ENCODE data around the gene EPHA2. TPM values are rescaled to one million over a fixed set of nuclear protein-coding genes. Genes with fewer than 3 reads are reported as not detected.
"Not testable (repeated sequence)": the region's sequence is repeated elsewhere in the genome, so short reads cannot be mapped to it uniquely, and the experiment has no call there.

Gene EPHA2
- total RNA-seq, 1 donor from 2014 or later = 21.7 TPM

DNA sequence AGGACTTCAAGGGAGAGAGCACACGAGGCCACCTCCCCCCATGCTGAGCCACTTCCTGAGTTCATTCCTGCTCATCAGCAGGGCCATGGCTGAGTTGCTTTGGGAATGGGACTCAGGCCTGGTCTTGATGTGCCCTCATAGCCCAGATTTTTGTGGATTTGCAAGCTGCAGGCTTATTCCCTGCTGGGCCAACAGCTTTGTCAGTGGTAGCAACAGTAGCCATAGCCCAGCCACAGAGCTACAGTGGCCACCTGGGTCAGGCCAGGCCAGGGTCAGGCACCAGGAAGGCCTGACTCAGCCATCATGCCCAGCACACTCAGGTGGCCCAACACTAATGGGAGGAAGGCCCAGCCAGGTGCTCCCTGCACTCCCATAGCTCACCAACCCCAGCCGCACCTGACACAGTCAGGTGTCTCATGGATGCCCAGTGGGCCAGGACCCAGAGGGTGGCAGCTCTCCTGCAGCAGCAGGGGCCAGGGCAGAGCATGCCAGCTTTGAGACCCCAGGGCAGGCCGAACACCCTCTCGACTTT lies 33.5 kb downstream of the EPHA2 start:
- DNase-seq (ENCODE audit: low spot score) = no peak

DNA sequence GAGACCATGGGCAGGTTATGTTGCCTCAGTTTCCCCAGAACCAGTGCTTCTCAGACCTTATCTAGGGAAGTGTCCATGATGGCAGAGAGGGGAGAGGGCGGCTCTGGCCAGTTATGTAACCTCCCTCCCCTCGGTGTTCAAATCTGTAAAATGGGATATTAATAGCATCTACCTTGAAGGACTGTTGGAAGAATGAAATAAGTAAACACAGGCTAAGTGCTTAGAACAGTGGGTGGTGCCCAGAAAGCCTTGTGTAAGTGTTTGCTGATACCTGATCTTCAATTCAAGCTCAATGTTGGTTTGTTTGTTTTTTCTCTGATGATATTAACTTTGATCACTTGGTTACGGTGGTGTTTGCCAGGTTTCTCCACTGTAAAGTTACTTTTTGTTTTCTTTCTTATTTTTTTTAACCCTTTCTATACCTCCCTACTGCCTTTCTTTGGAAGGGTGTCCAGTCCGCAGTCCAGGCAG lies 34.9 kb downstream of the EPHA2 start:
- DNase-seq (ENCODE audit: low spot score) = no peak

DNA sequence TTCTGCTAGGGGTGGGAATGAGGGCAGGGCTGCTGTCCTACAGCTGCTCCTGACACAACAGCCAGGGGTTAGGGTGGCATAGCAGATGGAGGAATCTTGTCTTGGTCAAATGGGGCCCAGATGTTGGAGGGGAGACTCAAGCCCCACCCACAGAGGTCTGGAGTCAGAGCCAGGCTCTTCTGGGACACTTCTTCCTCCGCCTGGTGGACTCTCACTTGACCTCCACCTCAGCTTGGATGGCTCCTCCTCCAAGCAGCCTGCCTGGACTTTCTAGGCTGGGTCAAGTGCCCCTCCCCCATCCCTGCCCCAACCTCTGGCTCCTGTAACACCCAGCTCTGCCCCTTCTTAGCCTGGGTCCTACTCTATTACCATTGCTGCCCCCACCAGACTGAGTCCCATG lies 35.5 kb downstream of the EPHA2 start:
- no peak for DNase-seq (ENCODE audit: low spot score)

DNA sequence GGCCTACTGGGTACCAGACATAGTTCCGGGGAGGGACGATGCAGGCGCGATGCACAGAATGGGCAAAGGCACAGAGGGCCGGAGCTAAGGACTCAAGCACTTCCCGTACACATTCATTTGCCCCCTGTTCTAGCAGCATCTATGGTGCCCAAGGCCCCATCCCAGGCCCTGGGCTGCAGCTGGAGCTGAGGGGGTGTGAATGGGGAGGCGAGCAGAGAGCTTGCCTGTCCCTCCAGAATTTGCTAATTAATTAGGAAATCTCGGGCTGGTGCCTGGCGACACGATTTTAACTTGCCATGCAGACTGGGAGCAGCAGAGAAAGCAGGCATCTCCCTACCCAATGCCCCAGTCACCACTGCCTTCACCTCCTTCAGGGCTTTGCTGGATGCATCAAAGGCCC lies 35.9 kb downstream of the EPHA2 start:
- no peak for DNase-seq (ENCODE audit: low spot score)

DNA sequence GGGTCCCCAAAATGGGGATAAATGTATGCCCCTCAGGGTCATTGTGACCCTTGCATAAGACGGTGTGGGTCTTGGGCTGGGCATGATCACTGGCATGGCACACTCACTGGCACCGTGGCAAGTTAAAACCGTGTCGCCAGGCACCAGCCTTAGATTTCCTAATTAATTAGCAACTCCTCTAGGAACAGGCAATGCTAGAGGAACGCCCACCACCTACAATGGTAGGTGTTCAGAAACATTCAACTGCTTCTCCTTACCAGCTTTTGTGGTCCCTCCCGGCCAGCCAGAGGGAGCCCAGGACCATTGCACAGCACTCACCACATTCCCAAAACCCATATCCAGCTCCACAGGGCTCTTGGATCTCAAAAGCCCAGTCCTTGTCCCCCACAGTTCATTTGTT lies 36.4 kb downstream of the EPHA2 start:
- no peak for DNase-seq (ENCODE audit: low spot score)

DNA sequence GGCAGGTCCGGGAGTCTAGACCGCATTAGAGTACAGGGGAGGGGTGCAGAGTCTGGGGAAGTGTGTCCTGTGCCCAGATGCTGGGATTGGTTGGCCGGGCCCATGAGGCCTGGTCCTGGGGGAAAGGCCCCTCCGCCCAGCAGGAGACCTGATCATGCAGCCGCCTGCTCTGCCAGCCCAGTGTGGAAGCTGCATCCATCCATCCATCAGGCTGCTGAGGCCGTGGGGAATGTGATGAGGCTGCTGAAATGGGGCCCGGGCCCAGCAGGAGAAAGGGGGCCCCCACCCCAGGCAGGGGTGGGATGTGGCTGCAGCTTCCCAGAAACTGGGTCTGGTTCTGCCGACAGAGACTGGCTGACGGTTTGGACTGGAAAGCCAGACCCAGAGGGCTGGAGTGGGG lies 37.2 kb downstream of the EPHA2 start:
- DNase-seq (ENCODE audit: low spot score) = peak; percentile 47

DNA sequence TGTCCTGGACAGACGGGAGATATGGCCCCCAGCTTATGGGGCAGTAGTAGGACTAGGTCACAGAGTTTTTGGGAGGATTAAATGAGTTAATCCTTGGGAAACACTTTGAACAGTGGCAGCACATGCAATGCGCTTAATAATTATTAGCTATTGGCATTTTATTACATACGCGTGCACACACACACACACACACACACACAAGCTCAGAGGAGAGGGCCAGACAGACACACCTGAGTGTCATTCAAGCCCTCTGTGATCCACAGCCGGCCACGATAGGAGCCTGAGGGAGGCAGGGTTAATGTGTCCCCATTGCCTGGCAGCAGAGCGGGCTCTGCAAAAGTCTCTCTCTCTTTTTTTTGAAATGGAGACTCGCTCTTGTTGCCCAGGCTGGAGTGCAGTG lies 37.9 kb downstream of the EPHA2 start:
- DNase-seq (ENCODE audit: low spot score) = no peak

DNA sequence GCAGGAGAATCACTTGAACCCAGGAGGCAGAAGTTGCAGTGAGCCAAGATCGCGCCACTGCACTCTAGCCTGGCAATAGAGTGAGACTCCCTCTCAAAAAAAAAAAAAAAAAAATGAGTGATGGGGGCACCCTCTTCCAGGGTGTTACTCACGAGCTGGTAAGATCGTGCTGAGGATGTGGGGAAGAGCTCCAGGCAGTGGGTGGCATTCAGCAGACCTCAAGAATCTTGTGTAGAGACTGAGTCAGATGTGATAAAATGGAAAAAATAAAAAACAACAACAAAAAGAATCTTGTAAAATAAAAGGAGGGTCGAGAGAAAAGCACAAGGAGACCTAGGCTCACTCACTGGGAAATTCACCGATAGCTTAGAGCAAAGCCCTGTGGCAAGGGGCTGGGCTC lies 38.5 kb downstream of the EPHA2 start:
- DNase-seq (ENCODE audit: low spot score) = no peak

DNA sequence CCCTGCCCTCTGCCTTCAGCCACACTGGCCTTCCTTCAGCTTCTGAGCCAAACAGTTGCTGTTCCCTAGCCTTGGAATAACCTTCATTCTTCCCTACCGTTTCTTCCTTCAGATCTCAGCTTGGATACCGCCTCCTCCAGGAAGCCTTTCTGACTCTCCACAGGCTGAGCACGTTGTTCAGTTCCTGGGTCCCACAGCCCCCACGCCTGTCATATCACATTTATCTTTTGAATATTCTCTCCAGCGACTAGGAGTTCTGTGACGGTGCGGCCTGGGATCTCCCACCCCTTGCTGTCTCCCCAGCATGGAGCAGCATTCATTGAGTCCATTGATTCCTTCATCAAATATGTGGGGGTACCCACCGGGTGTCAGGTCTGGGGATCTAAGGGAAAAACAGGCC lies 39.2 kb downstream of the EPHA2 start:
- DNase-seq (ENCODE audit: low spot score) = no peak

DNA sequence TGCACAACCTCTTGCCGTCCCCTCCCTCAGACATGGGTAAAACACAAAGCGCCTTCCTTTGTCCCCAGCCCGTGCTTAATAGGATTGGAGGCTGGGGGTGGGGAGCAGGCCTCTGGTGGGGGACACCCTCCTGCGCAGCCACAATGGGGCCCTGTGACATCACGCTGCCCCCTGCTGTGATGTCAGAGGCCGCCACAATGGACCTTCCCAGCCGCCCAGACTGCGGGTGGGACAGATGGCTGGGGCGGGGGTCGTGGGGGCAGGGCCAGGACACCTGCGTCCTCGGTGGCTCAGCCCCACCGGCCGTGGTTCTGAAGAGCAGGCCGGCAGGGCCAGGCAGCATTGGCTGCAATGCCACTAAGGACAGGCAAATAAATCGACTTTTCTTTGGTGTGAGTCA lies 39.9 kb downstream of the EPHA2 start:
- no peak for DNase-seq (ENCODE audit: low spot score)

DNA sequence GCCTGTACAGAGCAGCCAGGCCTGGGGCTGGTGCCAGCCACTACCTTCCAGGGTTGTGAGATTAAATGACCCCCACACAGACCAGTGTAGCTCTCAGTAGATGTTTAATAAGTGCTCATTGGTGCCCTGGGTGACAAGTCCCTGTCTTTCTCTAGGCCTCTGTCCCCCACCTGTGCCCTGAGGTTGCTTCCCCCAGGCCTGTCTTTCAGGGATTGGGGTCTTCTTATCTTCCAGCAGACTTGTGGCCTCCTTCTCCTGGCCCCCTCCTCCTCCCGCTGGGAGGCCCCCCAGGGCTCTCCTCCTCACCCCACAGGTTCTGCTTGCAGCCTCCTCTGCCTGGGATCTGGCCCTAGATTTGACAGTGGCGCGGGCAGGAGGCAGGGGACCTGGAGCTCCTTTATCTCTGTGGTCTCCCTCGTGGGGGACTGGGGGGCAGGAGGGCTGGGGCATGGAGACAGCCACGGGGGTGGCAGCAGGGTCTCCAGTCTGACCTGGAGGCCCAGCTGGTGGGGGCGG lies 40.3 kb downstream of the EPHA2 start:
- DNase-seq (ENCODE audit: low spot score) = no peak

DNA sequence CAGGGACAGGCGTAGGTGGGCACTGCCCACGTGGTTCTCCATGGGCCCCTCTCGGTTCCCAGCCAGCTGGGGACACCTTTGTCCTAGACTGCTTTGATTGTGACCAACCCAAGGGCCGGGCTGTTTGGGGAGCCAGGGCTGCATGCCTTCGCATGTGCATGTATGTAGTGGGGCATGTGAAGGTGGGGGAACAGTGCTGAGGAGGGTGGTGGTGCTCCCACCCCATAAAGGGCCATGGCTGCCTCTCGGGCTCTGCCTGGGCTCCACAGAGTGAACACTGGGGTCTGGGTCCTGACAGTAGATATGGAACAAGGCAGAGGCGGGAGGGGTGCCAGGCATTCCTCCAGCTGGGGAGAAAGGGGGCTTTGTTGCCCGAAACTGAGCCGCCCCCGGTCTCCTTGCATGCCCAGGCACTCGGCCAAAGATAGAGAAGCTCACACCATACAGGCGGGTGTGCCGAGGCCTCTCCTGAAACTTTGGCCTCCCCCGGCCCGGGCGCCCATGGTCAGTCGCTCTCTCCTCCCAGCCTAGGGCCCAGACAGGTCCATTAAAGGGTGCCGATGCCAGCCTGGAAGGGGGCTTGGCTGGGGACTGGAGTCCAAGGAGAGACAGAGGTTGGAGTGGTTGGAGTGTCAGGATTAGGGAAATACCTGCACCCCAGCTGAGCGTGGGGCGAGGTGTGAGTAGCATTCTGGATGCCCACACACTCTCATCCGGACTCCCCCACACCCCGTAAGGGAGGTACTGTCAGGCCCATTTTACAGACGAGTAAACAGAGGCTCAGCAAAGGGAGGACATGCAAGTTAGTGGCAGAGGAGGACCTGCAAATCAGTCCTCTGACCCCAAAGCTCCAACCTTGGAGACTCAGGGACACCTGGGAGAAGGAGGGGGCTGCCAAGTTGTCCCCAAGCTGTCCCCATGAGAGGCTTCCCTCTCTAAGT lies 41.1 kb downstream of the EPHA2 start:
- no peak for DNase-seq (ENCODE audit: low spot score)

DNA sequence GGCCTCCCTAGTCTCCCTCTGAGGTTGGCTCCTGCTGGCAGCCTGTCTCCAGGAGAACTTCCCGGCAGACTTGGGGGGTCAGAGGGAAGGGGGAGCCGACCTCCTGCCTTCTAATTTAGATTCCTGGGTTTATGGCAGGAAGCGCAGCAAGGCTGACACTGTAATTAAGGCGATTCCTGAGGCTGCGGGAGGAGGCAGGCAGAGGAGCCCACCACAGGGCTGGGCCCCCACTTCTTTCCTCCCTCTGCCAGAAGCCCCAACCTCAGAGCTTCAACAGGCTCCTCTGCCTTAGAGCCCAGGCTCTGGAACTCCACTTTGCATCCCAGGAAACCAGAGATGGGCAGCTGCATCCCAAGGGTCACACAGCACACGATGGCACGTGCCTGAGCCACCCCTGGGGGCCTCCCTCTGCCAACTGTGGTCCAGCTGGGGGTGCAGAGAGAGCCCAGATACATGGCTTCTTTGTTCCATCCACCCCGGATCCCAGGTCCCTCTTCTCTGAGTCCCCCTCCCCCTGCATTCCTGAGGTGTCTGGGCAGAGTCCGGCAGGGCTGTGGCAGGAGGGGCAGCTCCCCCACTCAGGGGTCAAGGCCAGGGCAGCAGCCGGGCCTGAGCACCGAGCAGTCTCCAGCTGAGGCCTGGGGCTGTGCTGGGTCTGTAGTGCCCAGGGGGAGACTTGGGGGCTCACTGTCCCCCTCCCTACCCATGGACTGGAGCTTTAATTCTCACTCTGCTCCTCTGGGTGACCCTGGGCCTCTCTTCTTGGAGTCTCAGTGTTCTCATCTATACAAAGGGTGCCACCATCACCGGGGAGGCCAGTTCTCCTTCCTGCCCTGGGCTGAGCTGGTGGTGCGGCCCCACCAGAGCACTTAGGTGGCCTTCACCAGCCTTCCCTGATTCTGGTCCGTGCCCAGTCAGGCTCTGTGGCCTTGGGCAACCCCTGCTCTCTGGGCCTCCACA lies 43.0 kb downstream of the EPHA2 start:
- peak; percentile 63 for DNase-seq (ENCODE audit: low spot score)

DNA sequence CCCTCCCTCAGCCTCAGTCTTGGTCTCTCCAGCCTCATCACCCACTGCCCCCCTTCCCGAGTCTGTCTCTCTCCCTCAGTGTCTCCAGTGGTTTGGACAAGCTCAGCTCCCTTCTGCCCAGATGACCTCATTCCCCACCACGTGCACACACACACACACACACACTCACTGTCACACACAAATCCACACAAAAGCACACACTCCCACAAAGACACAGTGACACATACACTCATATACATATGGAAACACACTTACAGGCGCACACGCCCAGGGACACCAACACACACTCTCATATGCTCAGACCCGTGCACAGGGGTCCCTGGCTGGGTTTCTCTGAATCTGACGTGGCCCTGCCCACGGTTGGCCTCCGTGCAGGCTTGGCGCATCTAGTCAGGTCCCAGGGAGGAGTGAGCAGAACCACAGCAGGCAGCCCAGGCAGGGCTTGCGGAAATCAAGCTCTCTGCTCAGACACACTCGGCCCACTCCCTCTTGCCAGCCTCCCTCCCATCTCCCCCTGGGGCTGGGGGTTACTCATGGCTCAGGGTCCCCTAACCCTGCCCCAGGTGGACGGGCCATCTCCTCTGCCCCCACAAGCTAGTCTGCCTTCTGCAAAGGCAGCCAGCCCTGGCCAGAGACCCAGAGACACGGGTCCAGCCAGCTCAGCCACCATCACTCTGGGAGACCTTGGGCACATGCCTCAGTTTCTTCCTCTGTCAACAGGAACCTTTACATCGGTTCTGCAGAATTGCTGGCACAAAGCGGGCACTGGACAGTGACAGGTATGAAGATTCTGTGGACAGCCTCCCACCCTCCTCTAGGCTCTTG lies 43.9 kb downstream of the EPHA2 start:
- DNase-seq (ENCODE audit: low spot score) = peak; percentile 96

DNA sequence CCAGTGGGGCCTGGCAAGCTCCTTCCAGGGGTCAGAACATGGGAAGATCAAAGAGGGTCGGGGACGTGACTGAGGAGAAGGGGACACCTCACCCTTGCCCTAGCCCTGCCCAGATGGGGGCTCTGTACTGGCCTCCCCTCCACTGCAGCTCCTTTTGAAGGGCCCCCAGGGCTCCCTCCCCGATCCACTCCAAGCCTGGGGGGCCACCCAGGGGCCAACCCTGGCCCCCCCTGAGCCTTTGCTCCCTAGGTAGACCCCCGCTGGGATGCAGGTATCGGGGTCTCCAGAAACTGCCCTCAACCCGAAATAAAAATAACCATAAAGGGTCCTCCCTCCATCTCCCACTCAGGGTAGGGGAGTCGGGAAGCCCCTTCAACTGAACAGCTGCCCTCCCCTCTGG lies 45.0 kb downstream of the EPHA2 start:
- no peak for DNase-seq (ENCODE audit: low spot score)

DNA sequence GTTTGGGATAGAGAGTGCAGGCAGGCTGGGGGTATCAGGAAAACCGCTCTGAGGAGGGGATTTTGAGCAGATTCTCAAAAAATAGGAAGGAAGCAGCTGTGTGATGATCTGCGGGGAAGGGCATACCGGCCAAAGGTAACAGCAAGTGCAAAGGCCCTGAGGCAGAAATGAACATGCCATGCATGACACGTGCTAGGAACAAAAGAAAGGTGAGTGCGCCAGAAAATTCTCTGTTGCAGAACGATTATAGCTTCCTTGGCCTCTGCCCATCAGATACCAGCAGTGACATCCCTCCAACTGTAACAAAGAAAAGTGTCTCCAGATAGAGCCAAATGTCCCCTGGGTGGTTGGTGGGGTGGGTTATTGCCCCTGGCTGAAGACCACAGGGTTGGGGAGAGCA lies 45.4 kb downstream of the EPHA2 start:
- DNase-seq (ENCODE audit: low spot score) = no peak

DNA sequence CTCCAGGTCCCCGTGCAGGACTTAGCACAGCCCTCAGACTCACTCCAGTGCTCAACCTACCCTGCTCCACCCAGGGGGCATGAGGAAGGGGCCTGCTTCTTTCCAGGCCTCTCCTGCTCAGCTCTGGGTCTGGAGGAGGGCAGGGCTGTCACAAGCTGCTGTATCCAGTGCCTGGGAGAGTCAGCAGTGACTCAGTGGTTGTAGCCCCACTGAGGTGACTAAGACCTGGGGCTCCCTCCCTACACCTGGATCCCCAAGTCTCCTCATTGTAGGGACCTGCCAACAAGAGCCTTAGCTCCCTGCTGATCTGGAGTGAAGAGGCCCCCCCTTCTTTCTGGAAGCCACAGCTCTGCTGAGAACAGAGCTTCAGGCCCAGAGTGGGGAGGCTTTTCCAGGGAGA lies 46.3 kb downstream of the EPHA2 start:
- no peak for DNase-seq (ENCODE audit: low spot score)

DNA sequence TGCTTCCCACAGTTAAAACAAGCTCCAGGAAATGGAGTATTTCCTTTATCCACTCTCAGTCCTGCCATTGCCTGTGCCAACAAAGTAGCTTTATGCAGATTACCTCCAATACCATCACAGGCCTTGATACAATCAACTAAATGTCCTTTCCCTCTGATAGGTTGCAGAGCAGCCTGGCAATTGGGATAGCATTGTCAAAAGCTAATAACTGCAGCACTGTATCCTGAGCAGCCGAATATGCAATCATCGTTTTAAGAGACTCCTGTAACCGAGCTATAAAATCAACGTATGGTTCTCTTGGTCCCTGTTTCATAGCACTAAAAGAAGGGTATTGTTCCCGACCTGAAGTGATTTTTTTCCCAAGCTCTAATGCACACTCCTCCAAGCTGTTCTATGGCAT lies 48.8 kb downstream of the EPHA2 start:
- not testable (repeated sequence) for DNase-seq (ENCODE audit: low spot score)

DNA sequence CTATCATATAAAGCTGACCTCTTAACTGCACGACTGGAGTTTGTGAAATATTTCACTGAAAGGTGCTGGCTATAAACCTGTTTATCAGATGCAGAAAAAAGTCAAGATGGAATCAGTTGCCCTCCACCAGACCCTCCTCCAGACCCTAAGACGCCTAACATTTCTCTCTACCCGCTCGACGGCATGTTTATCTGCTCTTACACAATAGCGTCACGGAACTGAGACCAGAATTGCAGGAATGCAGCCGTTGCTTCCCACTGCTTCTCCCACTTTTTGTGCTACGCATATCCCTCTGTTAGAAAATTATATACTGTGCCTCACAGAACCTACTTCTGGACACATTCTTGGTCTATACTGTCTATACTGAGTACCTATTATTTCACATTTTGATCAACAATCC lies 54.2 kb downstream of the EPHA2 start:
- DNase-seq (ENCODE audit: low spot score) = peak; percentile 54

DNA sequence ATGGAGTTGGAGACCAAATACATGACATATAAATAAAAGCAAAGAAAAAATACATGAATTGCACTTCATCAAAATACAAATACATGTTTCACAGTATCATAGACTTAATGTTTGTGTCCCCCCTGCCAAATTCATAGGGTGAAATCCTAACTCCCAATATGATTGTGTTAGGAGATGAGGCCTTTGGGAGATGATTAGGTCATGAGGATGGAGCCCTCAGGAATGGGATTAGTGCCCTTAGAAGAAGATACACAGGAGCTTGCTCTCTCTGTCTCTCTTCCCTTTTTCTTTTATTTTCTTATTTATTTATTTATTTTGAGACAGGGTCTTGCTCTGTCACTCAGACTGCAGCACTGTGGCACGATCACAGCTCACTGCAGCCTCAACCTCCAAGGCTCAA lies 56.5 kb downstream of the EPHA2 start:
- DNase-seq (ENCODE audit: low spot score) = no peak

DNA sequence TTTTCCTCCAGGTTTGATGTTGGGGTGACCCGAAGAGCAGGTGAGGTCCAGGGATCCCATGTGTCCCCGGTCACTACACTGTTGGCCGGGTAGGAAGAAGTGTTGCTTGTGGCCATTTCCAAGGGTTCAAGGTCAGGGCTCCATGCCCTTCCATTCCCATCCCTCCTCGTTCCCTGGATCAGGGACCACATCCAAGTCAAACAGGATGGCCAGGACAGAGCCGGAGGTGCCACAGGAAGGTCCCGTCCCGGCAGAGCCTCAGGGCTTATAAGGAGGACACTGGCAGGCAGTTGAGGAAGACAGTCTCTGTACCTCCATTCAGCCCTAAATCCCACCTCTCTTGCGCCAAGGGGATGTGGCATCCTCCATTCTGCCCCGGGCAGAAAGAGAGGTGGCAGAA lies 60.4 kb downstream of the EPHA2 start:
- DNase-seq (ENCODE audit: low spot score) = no peak

Data from umbilical cord (tissue), 2 donors.